H1 (cell line): ENCODE results near the gene ZGLP1.

ENCODE experiments used
- CEBPB ChIP-seq: IDR thresholded peaks from 2 replicates; pipeline ENCODE4 v1.6.1; 2012; ENCODE audit warnings: low read depth, low read length
- EGR1 ChIP-seq: IDR thresholded peaks from 2 replicates; pipeline ENCODE4 v1.6.1; 2011; ENCODE audit warnings: low read depth, low read length, borderline replicate concordance
- EP300 ChIP-seq, 2 experiments: IDR thresholded peaks; 1 replicate in 1 of 2; 2 replicates in 1 of 2; pipeline ENCODE4 v1.6.1; 2011 to 2012; ENCODE audit warnings: low read depth in 2 of 2, low read length in 2 of 2, mild to moderate bottlenecking in 2 of 2, borderline replicate concordance in 1 of 2, inconsistent platforms in 1 of 2, moderate library complexity in 1 of 2
- JUND ChIP-seq: IDR thresholded peaks from 2 replicates; pipeline ENCODE4 v1.6.1; 2011; ENCODE audit warnings: mild to moderate bottlenecking, improper control_type of control experiment, low read length
- POLR2A ChIP-seq, 2 experiments: IDR thresholded peaks; 1 replicate in 1 of 2; 2 replicates in 1 of 2; pipeline ENCODE4 v1.6.1; 2011; ENCODE audit warnings: low read depth in 2 of 2, low read length in 2 of 2, mild to moderate bottlenecking in 2 of 2; ENCODE audit errors: control extremely low read depth in 1 of 2
- POLR2AphosphoS5 ChIP-seq: IDR thresholded peaks from 2 replicates; pipeline ENCODE4 v1.6.1; 2011; ENCODE audit warnings: low read depth, low read length
- RFX5 ChIP-seq: IDR thresholded peaks from 2 replicates; pipeline ENCODE4 v1.6.1; 2011; ENCODE audit warnings: low read depth, low read length, improper control_type of control experiment, borderline replicate concordance
- SAP30 ChIP-seq: fragments of 300-600 bp; sonication (generic); IDR thresholded peaks from 2 replicates; pipeline ENCODE4 v1.7.1; 2012; ENCODE audit warnings: low read length, moderate library complexity, mild to moderate bottlenecking, inconsistent platforms; ENCODE audit not compliant: insufficient read depth, insufficient replicate concordance
- SP1 ChIP-seq: IDR thresholded peaks from 2 replicates; pipeline ENCODE4 v1.6.1; 2011; ENCODE audit warnings: low read depth, low read length
- SP4 ChIP-seq: IDR thresholded peaks from 2 replicates; pipeline ENCODE4 v1.6.1; 2012; ENCODE audit warnings: low read length, inconsistent platforms
- SRF ChIP-seq: IDR thresholded peaks from 2 replicates; pipeline ENCODE4 v1.6.1; 2011; ENCODE audit warnings: mild to moderate bottlenecking, low read depth, low read length, moderate library complexity
- TAF1 ChIP-seq: IDR thresholded peaks from 2 replicates; pipeline ENCODE4 v1.6.1; 2011; ENCODE audit warnings: mild to moderate bottlenecking, low read depth, low read length
- YY1 ChIP-seq: IDR thresholded peaks from 2 replicates; pipeline ENCODE4 v1.6.1; 2011; ENCODE audit warnings: low read depth, mild to moderate bottlenecking, low read length
- TF ChIP-seq, protein P1 (sequence below), 3 experiments: IDR thresholded peaks; 1 replicate in 2 of 3; 2 replicates in 1 of 3; pipeline versions ENCODE4 v1.5.1 to v1.6.1; 2011; ENCODE audit warnings: low read length in 3 of 3, mild to moderate bottlenecking in 3 of 3, inconsistent platforms in 2 of 3, low read depth in 1 of 3, moderate library complexity in 1 of 3; ENCODE audit not compliant: insufficient read depth in 1 of 3; ENCODE audit errors: control extremely low read depth in 1 of 3

DNA sequence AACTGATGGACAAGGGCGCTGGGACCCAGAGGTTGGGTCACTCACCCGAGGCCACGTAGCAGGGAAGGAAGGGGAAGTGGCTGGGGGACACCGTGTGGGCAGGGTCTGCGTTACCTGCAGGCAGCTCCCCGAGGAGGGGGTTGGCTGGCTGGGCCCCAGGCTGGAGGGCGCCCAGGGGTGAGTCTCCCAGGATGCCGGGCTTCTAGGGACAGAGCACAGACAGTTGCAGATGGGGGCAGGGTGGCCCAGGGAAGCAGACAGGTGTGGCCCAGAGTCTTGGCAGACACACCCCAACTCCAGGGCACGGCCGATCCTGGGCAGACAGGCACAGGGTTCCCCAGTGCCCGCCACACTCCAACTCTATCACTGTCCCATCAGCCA lies 11.8 kb upstream of the ZGLP1 start:
- TF ChIP-seq, protein P1, sequence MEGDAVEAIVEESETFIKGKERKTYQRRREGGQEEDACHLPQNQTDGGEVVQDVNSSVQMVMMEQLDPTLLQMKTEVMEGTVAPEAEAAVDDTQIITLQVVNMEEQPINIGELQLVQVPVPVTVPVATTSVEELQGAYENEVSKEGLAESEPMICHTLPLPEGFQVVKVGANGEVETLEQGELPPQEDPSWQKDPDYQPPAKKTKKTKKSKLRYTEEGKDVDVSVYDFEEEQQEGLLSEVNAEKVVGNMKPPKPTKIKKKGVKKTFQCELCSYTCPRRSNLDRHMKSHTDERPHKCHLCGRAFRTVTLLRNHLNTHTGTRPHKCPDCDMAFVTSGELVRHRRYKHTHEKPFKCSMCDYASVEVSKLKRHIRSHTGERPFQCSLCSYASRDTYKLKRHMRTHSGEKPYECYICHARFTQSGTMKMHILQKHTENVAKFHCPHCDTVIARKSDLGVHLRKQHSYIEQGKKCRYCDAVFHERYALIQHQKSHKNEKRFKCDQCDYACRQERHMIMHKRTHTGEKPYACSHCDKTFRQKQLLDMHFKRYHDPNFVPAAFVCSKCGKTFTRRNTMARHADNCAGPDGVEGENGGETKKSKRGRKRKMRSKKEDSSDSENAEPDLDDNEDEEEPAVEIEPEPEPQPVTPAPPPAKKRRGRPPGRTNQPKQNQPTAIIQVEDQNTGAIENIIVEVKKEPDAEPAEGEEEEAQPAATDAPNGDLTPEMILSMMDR (IDR thresholded peaks at IDR 0.05; ENCODE audit: control extremely low read depth in 1 of 3, insufficient read depth in 1 of 3, low read depth in 1 of 3, low read length in 3 of 3), result no peak
- TF ChIP-seq SAP30, result no peak
- no peak for TF ChIP-seq SP1
- no peak for TF ChIP-seq SP4
- TF ChIP-seq SRF, result no peak
- no peak for TF ChIP-seq POLR2A (IDR thresholded peaks at IDR 0.05; ENCODE audit: control extremely low read depth in 1 of 2, low read depth in 2 of 2, low read length in 2 of 2)
- TF ChIP-seq EGR1, result no peak
- no peak for TF ChIP-seq CEBPB
- TF ChIP-seq POLR2AphosphoS5, result no peak
- no peak for TF ChIP-seq JUND
- no peak for TF ChIP-seq YY1
- no peak for TF ChIP-seq EP300 (IDR thresholded peaks at IDR 0.05; ENCODE audit: borderline replicate concordance in 1 of 2, low read depth in 2 of 2, low read length in 2 of 2)
- no peak for TF ChIP-seq RFX5
- no peak for TF ChIP-seq TAF1
